Uterus (tissue), 4 donors: ENCODE measurements around the gene ARHGAP4. TPM values are rescaled to one million over a fixed set of nuclear protein-coding genes. Genes with fewer than 3 reads are reported as not detected.
A peak's percentile ranks its signal among the peaks of the same experiment; 100 is the strongest.

Experiments
- DNase-seq, 2 donors: peaks; one replicate each; pipeline ENCODE4 v3.0.0-alpha.2; 2019 to 2020
- H3K27ac ChIP-seq, 2 donors: fragments of 200-600 bp; sonication (generic); 1 replicate in 1 of 2; 2 replicates in 1 of 2; pipeline ENCODE4 v1.5.1; 2016 to 2018
- H3K27me3 ChIP-seq, 2 donors: fragments of 200-600 bp; sonication (generic); one replicate each; pipeline ENCODE4 v1.5.1; 2018 to 2019; ENCODE audit warnings: control low read depth in 1 of 2
- H3K36me3 ChIP-seq, 2 donors: fragments of 200-600 bp; sonication (generic); one replicate each; pipeline ENCODE4 v1.5.1; 2019; ENCODE audit warnings: control low read depth in 1 of 2
- H3K4me1 ChIP-seq, 2 donors: fragments of 200-600 bp; sonication (generic); one replicate each; pipeline ENCODE4 v1.5.1; 2018 to 2019; ENCODE audit warnings: control low read depth in 1 of 2
- H3K4me3 ChIP-seq, 2 donors: fragments of 200-600 bp; sonication (generic); 1 replicate in 1 of 2; 2 replicates in 1 of 2; pipeline ENCODE4 v1.5.1; 2018 to 2019; ENCODE audit warnings: mild to moderate bottlenecking in 1 of 2
- H3K9me3 ChIP-seq, 2 donors: fragments of 200-600 bp; sonication (generic); one replicate each; pipeline ENCODE4 v1.5.1; 2019; ENCODE audit warnings: control low read depth in 1 of 2
- POLR2A ChIP-seq, 2 donors: fragments of 450-650 bp; IDR thresholded peaks; one replicate each; pipeline ENCODE4 v1.6.1; 2016; ENCODE audit warnings: antibody characterized with exemption in 2 of 2, mild to moderate bottlenecking in 1 of 2, moderate library complexity in 1 of 2
- intact Hi-C: fragments of 100-400 bp; cut with DNase I; formaldehyde crosslinking; loops from one replicate; pipeline ENCODE4 v1.15.1; 2023; ENCODE audit warnings: low total_unique reads
- total RNA-seq, 4 donors: library from RNA; depleted of rRNA in 3 of 4; stranded (reverse); fragments of >200 nt in 3 of 4; gene quantifications; one replicate each; pipeline versions ENCODE4 v1.1.0 to v1.2.4, GENCODE V29; 2014 to 2023
- TF ChIP-seq, protein P1 (sequence below), 4 experiments: fragments of 200-600 bp in 2 of 4; fragments of 450-650 bp in 2 of 4; sonication (generic) in 2 of 4; IDR thresholded peaks; one replicate each; pipeline ENCODE4 v1.5.1; 2016 to 2019; ENCODE audit warnings: antibody characterized with exemption in 4 of 4, mild to moderate bottlenecking in 2 of 4, moderate library complexity in 1 of 4
- donor health status: DM: yes; HTN: yes; CAD: no.

The ARHGAP4 gene
- total RNA-seq, 4 donors from 2014 or later = 5.1 to 28.3 (median 15.8) TPM

GRCh38 chrX:153950127-153950526 lies 24.1 kb upstream of the ARHGAP4 start:
- TF ChIP-seq POLR2A (IDR thresholded peaks at IDR 0.05) = no peak
- TF ChIP-seq, protein P1, sequence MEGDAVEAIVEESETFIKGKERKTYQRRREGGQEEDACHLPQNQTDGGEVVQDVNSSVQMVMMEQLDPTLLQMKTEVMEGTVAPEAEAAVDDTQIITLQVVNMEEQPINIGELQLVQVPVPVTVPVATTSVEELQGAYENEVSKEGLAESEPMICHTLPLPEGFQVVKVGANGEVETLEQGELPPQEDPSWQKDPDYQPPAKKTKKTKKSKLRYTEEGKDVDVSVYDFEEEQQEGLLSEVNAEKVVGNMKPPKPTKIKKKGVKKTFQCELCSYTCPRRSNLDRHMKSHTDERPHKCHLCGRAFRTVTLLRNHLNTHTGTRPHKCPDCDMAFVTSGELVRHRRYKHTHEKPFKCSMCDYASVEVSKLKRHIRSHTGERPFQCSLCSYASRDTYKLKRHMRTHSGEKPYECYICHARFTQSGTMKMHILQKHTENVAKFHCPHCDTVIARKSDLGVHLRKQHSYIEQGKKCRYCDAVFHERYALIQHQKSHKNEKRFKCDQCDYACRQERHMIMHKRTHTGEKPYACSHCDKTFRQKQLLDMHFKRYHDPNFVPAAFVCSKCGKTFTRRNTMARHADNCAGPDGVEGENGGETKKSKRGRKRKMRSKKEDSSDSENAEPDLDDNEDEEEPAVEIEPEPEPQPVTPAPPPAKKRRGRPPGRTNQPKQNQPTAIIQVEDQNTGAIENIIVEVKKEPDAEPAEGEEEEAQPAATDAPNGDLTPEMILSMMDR (IDR thresholded peaks at IDR 0.05) = no peak
- Histone ChIP-seq H3K27me3 (no peaks in the 10 kb centered on the region), H3K4me3 (no peak overlapping the region), H3K27ac (peak overlapping the region; percentile 46 to 56), H3K4me1 (no peaks in the 10 kb centered on the region), H3K36me3 (no peaks in the 10 kb centered on the region), H3K9me3 (no peaks in the 10 kb centered on the region)
- intact Hi-C loops = loop anchor here (5.0 kb wide), 1 partner anchor 188 kb away; the partner anchor contains the start of gene PLXNB3
- no peak for DNase-seq

DNA sequence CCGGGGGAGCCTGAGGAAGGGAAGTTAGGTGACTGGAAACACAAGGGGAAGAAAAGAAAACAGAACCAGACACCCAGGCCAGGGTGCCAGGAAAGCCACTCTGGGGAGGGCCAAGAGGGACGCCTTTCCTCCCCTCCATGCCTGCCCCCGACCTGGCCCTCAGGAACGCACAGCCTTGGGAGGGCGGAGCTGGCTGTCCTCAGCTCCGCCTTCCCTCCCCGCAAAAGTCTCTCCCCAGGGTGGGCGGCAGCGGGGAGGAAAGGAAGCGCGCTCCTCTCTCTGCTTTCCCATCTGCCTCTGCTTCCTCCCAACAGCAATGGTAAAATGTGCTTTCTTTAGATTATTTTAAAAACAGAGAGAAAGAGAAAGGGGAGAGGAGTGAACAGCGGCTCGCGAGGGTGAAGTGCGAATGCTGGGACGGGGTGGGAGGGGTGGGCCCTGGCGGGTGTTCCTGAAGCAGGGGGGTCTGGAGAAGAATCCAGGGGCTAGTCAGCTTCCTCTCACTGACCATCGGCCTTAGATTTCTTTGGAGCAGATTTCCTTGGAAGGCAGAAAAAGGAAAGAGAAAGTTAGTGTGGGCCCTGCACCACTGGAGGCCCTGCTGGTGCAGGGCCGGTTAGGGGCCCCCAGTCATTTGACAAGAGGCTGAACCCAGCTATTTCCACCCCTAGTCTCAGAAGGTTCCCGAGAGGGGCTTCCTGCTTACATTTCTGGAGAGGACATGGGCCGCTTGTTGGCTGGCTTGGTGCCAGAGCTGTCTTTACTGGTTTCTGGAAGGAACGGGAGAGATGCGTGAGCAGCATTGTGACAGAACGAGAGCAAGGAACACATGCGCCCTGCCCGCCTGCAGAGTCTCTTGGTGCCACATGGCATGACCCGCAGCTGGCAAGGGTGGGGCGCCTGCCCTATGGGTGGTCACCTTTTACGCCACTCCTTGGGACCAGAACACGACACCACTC lies 23.1 kb upstream of the ARHGAP4 start:
- TF ChIP-seq, protein P1 (IDR thresholded peaks at IDR 0.05) = no peak
- TF ChIP-seq POLR2A (IDR thresholded peaks at IDR 0.05) = no peak

DNA sequence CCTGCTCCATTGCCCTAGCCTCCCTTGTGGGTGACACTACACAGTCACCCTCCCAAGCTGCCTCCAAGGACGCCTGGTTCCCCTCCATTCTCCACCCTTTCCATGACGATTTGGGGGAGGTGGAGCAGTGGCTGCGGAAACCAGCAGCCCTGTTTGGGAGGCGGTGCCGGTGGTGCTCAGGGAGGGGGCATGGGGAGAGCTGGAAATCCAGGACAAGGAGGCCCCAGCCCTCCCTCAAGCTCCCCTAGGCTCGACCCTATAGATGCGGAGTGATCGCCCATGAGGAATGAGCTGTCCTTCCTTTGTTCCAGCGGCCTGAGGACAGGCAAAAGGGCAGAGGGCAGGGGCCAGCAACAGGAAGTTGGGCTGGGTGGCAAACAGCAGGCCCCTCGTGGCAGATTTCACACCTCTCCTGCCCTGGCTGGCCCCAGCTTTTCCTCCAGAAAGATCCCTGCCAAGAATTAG lies 22.0 kb upstream of the ARHGAP4 start:
- Histone ChIP-seq H3K4me3 (no peak overlapping the region), H3K27me3 (no peaks in the 10 kb centered on the region), H3K9me3 (no peaks in the 10 kb centered on the region), H3K27ac (peak overlapping the region; percentile 35 to 56), H3K36me3 (no peaks in the 10 kb centered on the region), H3K4me1 (no peaks in the 10 kb centered on the region)
- intact Hi-C loops = no loop called here
- TF ChIP-seq POLR2A (IDR thresholded peaks at IDR 0.05) = no peak
- TF ChIP-seq, protein P1 (IDR thresholded peaks at IDR 0.05) = no peak
- DNase-seq = no peak

More for the DNA sequence above, 23.1 kb upstream of the ARHGAP4 start:
- intact Hi-C loops = no loop called here
- no peaks in the 10 kb centered on the region for H3K9me3 ChIP-seq
- H3K36me3 ChIP-seq = no peaks in the 10 kb centered on the region
- no peaks in the 10 kb centered on the region for H3K27me3 ChIP-seq
- no peak for DNase-seq
- no peaks in the 10 kb centered on the region for H3K4me1 ChIP-seq
- peak overlapping the region; percentile 46 to 56 for H3K27ac ChIP-seq
- H3K4me3 ChIP-seq = no peak overlapping the region

- Histone ChIP-seq H3K36me3 (no peaks in the 10 kb centered on the region), H3K27ac (peak overlapping the region; percentile 35 to 56), H3K4me3 (no peak overlapping the region), H3K4me1 (no peaks in the 10 kb centered on the region), H3K9me3 (no peaks in the 10 kb centered on the region), H3K27me3 (no peaks in the 10 kb centered on the region)
- DNase-seq = peak in 1 of 2 donors; percentile 55
- intact Hi-C loops = no loop called here
- TF ChIP-seq, protein P1 (IDR thresholded peaks at IDR 0.05) = peak; percentile 66 to 75 (median 68)
- no peak for TF ChIP-seq POLR2A (IDR thresholded peaks at IDR 0.05)
Measured at GRCh38 chrX:153947009-153947769, 21.1 kb upstream of the ARHGAP4 start.
